Naive thymus-derived CD4-positive, alpha-beta T cell (primary cell): Measurements from ENCODE around the gene ZDHHC4. TPM values are rescaled to one million over a fixed set of nuclear protein-coding genes. Genes with fewer than 3 reads are reported as not detected.

ENCODE experiments used
- ATAC-seq: fragments of 150-1000 bp; cut with Tn5 transposase; 2 replicates; pipeline ENCODE4 v1.10.0; 2021; ENCODE audit warnings: mild to moderate bottlenecking, moderate library complexity
- CTCF ChIA-PET: fragments of 350-600 bp; sonication (Branson Sonifier 250); formaldehyde crosslinking; loops from one replicate; lab custom pipeline; 2021; ENCODE audit warnings: antibody characterized with exemption; lab: Charles Lee
- POLR2A ChIA-PET: fragments of 350-600 bp; sonication (Branson Sonifier 250); formaldehyde crosslinking; loops from one replicate; lab custom pipeline; 2021; ENCODE audit warnings: antibody characterized with exemption, inconsistent platforms; lab: Charles Lee
- DNase-seq, 9 donors: peaks; one replicate each; pipeline versions ENCODE4 v3.0.0 to v3.0.0-alpha.2; 2020 to 2022; ENCODE audit warnings: mixed read lengths in 1 of 9
- H3K27ac ChIP-seq: one replicate; pipeline ENCODE4 v1.7.0; 2013; ENCODE audit warnings: mild to moderate bottlenecking, low read depth, low read length, moderate library complexity
- H3K27me3 ChIP-seq, 2 donors: one replicate each; pipeline ENCODE4 v1.7.0; 2013; ENCODE audit warnings: low read length in 2 of 2, mild to moderate bottlenecking in 2 of 2, moderate library complexity in 2 of 2; ENCODE audit not compliant: control insufficient read depth in 2 of 2, insufficient read depth in 2 of 2
- H3K36me3 ChIP-seq, 3 experiments: 1 replicate in 2 of 3; 2 replicates in 1 of 3; pipeline ENCODE4 v1.7.0; 2013; ENCODE audit warnings: low read length in 3 of 3, mild to moderate bottlenecking in 3 of 3, moderate library complexity in 1 of 3; ENCODE audit not compliant: insufficient read depth in 3 of 3, control insufficient read depth in 2 of 3
- H3K4me1 ChIP-seq, 2 donors: one replicate each; pipeline ENCODE4 v1.7.0; 2013; ENCODE audit warnings: low read length in 2 of 2, mild to moderate bottlenecking in 2 of 2, moderate library complexity in 1 of 2; ENCODE audit not compliant: control insufficient read depth in 2 of 2, insufficient read depth in 2 of 2
- H3K4me3 ChIP-seq: 2 replicates; pipeline ENCODE4 v1.7.0; 2013; ENCODE audit warnings: mild to moderate bottlenecking, low read length
- H3K9me3 ChIP-seq, 3 experiments: 1 replicate in 2 of 3; 2 replicates in 1 of 3; pipeline ENCODE4 v1.7.0; 2013; ENCODE audit warnings: low read length in 3 of 3; ENCODE audit not compliant: control insufficient read depth in 2 of 3
- H3K27ac Mint-ChIP-seq, 9 donors: one replicate each; pipeline ENCODE4 v1.8.0; 2020 to 2022; ENCODE audit warnings: mixed read lengths in 9 of 9, mild to moderate bottlenecking in 8 of 9, moderate library complexity in 5 of 9, inconsistent platforms in 2 of 9
- H3K27me3 Mint-ChIP-seq, 5 donors: one replicate each; pipeline ENCODE4 v1.8.0; 2021 to 2022; ENCODE audit warnings: mixed read lengths in 5 of 5, mild to moderate bottlenecking in 1 of 5
- H3K36me3 Mint-ChIP-seq, 5 donors: one replicate each; pipeline ENCODE4 v1.8.0; 2020 to 2022; ENCODE audit warnings: mixed read lengths in 5 of 5, mild to moderate bottlenecking in 3 of 5, inconsistent platforms in 1 of 5
- H3K4me1 Mint-ChIP-seq, 7 donors: one replicate each; pipeline ENCODE4 v1.8.0; 2020 to 2022; ENCODE audit warnings: mixed read lengths in 7 of 7, mild to moderate bottlenecking in 3 of 7, inconsistent platforms in 1 of 7
- H3K4me3 Mint-ChIP-seq, 10 donors: one replicate each; pipeline ENCODE4 v1.8.0; 2020 to 2022; ENCODE audit warnings: mild to moderate bottlenecking in 10 of 10, mixed read lengths in 10 of 10, moderate library complexity in 6 of 10, inconsistent platforms in 2 of 10
- H3K9me3 Mint-ChIP-seq, 11 donors: one replicate each; pipeline ENCODE4 v1.8.0; 2020 to 2022; ENCODE audit warnings: mixed read lengths in 11 of 11, mild to moderate bottlenecking in 4 of 11, inconsistent platforms in 1 of 11, moderate library complexity in 1 of 11
- intact Hi-C, 2 donors: fragments of 100-400 bp; cut with micrococcal nuclease; formaldehyde crosslinking; loops; one replicate each; pipeline ENCODE4 v1.15.1; 2023
- polyA plus RNA-seq, 2 donors: library from polyadenylated mRNA; unstranded; fragments of 300-500 nt; fragmentation: Illumina TruSeq; gene quantifications; one replicate each; pipeline ENCODE4 v1.2.3, GENCODE V29; 2021
- total RNA-seq, 6 experiments: library from RNA in 5 of 6; stranded (reverse) in 5 of 6; gene quantifications; 1 replicate in 5 of 6; 2 replicates in 1 of 6; pipeline ENCODE4 v1.2.3 and lab custom pipeline; 2021 to 2026

The ZDHHC4 gene
- total and polyA plus RNA-seq, 7 experiments from 2014 or later: 25.2 to 82.1 (median 39.2) TPM

DNA sequence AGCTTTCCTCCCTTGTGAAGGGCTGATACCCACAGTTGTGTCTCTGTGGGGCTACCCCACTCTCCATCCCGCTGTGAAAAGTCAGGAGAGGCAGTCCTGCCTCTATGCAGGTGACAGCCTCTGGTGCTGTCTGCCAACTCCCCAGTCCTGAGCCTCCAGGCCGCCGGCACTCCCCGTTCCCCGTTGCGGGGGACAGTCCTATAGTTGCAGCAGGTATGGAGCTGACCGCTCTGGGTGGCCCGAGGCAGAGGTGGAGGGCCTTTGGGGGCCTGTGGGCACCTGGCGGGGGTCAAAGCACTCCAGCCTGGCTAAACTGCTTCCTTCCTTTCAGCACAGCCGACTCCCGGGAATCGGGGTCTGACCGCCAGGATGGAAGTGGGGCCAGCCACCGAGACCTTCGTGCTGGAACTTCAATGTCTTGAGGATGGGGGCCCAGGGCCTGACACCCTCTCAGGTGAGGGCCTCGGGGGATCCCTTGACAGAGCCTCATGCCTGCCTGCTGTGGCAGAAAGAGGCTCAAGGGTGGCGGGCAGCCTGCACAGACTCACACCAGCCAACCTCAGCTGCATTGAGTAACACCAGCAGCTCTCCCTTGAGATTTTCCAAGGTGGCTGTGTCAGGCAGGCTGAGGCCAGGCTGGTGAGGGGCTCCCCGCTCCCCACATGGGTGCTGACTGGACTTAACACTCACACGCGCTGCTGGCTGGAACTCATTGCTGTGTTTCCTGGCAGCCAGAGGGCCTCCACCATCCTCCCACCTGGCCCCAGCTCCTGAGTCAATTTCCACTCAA lies 39.8 kb downstream of the ZDHHC4 start:
- no peak overlapping the region for H3K27ac ChIP-seq
- peaks cover 0 to 3% (median 0%) of the 10 kb centered on the region in 11 donors for H3K9me3 Mint-ChIP-seq
- no peak for ATAC-seq
- H3K27me3 Mint-ChIP-seq: peaks cover 0 to 54% (median 0%) of the 10 kb centered on the region in 5 donors
- ChIA-PET CTCF (no interaction called here), POLR2A (interaction anchor here (0.6 to 1.6 kb wide), 5 partner anchors 13 to 223 kb away, joined by 3 to 4 read pairs (median 3); partner anchors contain the start of gene ZDHHC4)
- H3K4me3 ChIP-seq: no peak overlapping the region
- DNase-seq: no peak
- peaks cover 14 to 47% (median 29%) of the 10 kb centered on the region in 7 donors for H3K4me1 Mint-ChIP-seq
- no peaks in the 10 kb centered on the region for H3K9me3 ChIP-seq
- no peaks in the 10 kb centered on the region for H3K36me3 ChIP-seq
- H3K27ac Mint-ChIP-seq: peak overlapping the region in 7 of 9 donors; percentile 31 to 79 (median 71)
- H3K36me3 Mint-ChIP-seq: peaks cover 5 to 10% (median 8%) of the 10 kb centered on the region in 5 donors
- peak overlapping the region; percentile 45 to 84 (median 64) for H3K4me3 Mint-ChIP-seq
- intact Hi-C loops: no loop called here
- peaks cover 15 to 33% of the 10 kb centered on the region in 2 donors for H3K4me1 ChIP-seq
- no peaks in the 10 kb centered on the region for H3K27me3 ChIP-seq

GRCh38 chr7:6618621-6619020 lies 41.4 kb downstream of the ZDHHC4 start:
- Histone ChIP-seq H3K27me3 (no peaks in the 10 kb centered on the region), H3K36me3 (no peaks in the 10 kb centered on the region), H3K9me3 (no peaks in the 10 kb centered on the region), H3K27ac (no peak overlapping the region), H3K4me3 (no peak overlapping the region), H3K4me1 (peaks cover 21 to 39% of the 10 kb centered on the region in 2 donors)
- Mint-ChIP-seq H3K4me1 (peaks cover 16 to 47% (median 36%) of the 10 kb centered on the region in 7 donors), H3K4me3 (peak overlapping the region in 1 of 10 donors; percentile 29), H3K27me3 (peaks cover 0 to 46% (median 0%) of the 10 kb centered on the region in 5 donors), H3K9me3 (peaks cover 0 to 3% (median 0%) of the 10 kb centered on the region in 11 donors), H3K27ac (peak overlapping the region in 1 of 9 donors; percentile 18), H3K36me3 (peaks cover 5 to 13% (median 8%) of the 10 kb centered on the region in 5 donors)
- intact Hi-C loops: no loop called here
- DNase-seq (no peak), ATAC-seq (no peak)
- CTCF ChIA-PET: no interaction called here
- POLR2A ChIA-PET: interaction anchor here (1.2 to 1.6 kb wide), 2 partner anchors 10 to 28 kb away, joined by 3 to 4 read pairs; no protein-coding TSS in a partner anchor

GRCh38 chr7:6619961-6620360 lies 42.7 kb downstream of the ZDHHC4 start:
- H3K27ac ChIP-seq: no peak overlapping the region
- intact Hi-C loops: no loop called here
- no peaks in the 10 kb centered on the region for H3K9me3 ChIP-seq
- ATAC-seq: no peak
- peak overlapping the region in 4 of 10 donors; percentile 6 to 49 (median 25) for H3K4me3 Mint-ChIP-seq
- DNase-seq: no peak
- no peak overlapping the region for H3K4me3 ChIP-seq
- peaks cover 0 to 3% (median 0%) of the 10 kb centered on the region in 11 donors for H3K9me3 Mint-ChIP-seq
- CTCF ChIA-PET: no interaction called here
- peaks cover 26 to 48% (median 40%) of the 10 kb centered on the region in 7 donors for H3K4me1 Mint-ChIP-seq
- peaks cover 3 to 15% (median 8%) of the 10 kb centered on the region in 5 donors for H3K36me3 Mint-ChIP-seq
- POLR2A ChIA-PET: interaction anchor here (0.6 kb wide), 1 partner anchor 61 kb away, joined by 3 read pairs; no protein-coding TSS in a partner anchor
- H3K27ac Mint-ChIP-seq: peak overlapping the region in 8 of 9 donors; percentile 18 to 86 (median 56)
- peaks cover 25 to 44% of the 10 kb centered on the region in 2 donors for H3K4me1 ChIP-seq
- H3K27me3 ChIP-seq: no peaks in the 10 kb centered on the region
- H3K36me3 ChIP-seq: no peaks in the 10 kb centered on the region
- H3K27me3 Mint-ChIP-seq: peaks cover 0 to 33% (median 0%) of the 10 kb centered on the region in 5 donors

DNA sequence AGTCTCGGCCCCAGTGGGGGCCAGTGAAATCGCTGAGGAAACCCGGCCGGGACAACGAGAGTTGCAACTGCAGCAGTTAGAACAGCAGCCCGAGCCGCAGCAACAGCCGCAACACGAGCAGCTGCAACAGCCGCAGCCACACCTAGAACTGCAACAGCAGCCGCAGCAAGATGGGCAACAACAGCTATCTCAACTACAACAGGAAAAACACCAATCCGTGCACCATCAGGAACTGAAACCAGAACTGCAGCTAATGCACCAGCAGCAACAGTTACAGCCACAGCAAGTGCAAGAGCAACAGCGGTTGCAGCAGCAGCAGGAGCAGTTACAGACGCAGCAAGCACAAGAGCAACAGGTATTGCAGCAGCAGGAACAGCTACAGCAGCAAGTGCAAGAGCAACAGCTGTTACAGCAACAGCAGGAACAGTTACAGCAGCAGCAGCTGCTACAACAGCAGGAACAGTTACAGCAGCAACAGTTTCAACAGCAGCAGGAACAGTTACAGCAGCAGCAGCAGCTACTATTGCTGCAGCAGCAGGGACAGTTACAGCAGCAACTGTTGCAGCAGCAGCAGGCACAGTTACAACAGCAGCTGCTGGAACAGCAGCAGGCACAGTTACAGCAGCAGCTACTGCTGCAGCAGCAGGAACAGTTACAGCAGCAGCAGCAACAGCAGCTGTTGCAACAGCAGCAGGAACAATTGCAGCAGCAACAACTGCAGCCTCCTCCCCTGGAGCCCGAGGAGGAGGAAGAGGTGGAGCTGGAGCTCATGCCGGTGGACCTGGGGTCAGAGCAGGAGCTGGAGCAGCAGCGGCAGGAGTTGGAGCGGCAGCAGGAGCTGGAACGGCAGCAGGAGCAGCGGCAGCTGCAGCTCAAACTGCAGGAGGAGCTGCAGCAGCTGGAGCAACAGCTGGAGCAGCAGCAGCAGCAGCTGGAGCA lies 44.2 kb downstream of the ZDHHC4 start:
- intact Hi-C loops: no loop called here
- peaks cover 25 to 43% of the 10 kb centered on the region in 2 donors for H3K4me1 ChIP-seq
- CTCF ChIA-PET: interaction anchor here (0.6 kb wide), 1 partner anchor 493 kb away, joined by 3 read pairs; no protein-coding TSS in a partner anchor
- Mint-ChIP-seq H3K36me3 (peaks cover 3 to 15% (median 8%) of the 10 kb centered on the region in 5 donors), H3K4me3 (peak overlapping the region in 8 of 10 donors; percentile 13 to 61 (median 36)), H3K4me1 (peaks cover 25 to 52% (median 40%) of the 10 kb centered on the region in 7 donors), H3K27ac (peak overlapping the region; percentile 26 to 86 (median 48)), H3K9me3 (peaks cover 0 to 3% (median 0%) of the 10 kb centered on the region in 11 donors), H3K27me3 (peaks cover 0 to 28% (median 0%) of the 10 kb centered on the region in 5 donors)
- POLR2A ChIA-PET: interaction anchor here (1.5 kb wide), 1 partner anchor 15 kb away, joined by 5 read pairs; no protein-coding TSS in a partner anchor
- no peaks in the 10 kb centered on the region for H3K27me3 ChIP-seq
- DNase-seq (no peak), ATAC-seq (no peak)
- no peaks in the 10 kb centered on the region for H3K36me3 ChIP-seq
- no peak overlapping the region for H3K27ac ChIP-seq
- no peaks in the 10 kb centered on the region for H3K9me3 ChIP-seq
- H3K4me3 ChIP-seq: peak overlapping the region; percentile 18

GRCh38 chr7:6622134-6622710 lies 45.0 kb downstream of the ZDHHC4 start:
- intact Hi-C loops: no loop called here
- no peak for DNase-seq
- Histone ChIP-seq H3K27ac (no peak overlapping the region), H3K4me3 (no peak overlapping the region), H3K9me3 (no peaks in the 10 kb centered on the region), H3K36me3 (no peaks in the 10 kb centered on the region), H3K4me1 (peaks cover 25 to 43% of the 10 kb centered on the region in 2 donors), H3K27me3 (no peaks in the 10 kb centered on the region)
- ChIA-PET POLR2A (interaction anchor here (1.5 kb wide), 1 partner anchor 14 kb away, joined by 5 read pairs; no protein-coding TSS in a partner anchor), CTCF (no interaction called here)
- Mint-ChIP-seq H3K4me3 (no peak overlapping the region), H3K27ac (peak overlapping the region in 1 of 9 donors; percentile 46), H3K27me3 (peaks cover 0 to 23% (median 0%) of the 10 kb centered on the region in 5 donors), H3K9me3 (peaks cover 0 to 3% (median 0%) of the 10 kb centered on the region in 11 donors), H3K4me1 (peaks cover 25 to 50% (median 40%) of the 10 kb centered on the region in 7 donors), H3K36me3 (peaks cover 3 to 15% (median 8%) of the 10 kb centered on the region in 5 donors)
- ATAC-seq: no peak
